ENCODE measurements around the gene IGFL4. TPM values are rescaled to one million over a fixed set of nuclear protein-coding genes. Genes with fewer than 3 reads are reported as not detected.
A peak's percentile ranks its signal among the peaks of the same experiment; 100 is the strongest.

Gene IGFL4
- total and polyA plus RNA-seq, 2 of the 8 experiments (the other 6 are each of a cell fraction or from before 2014, with no cell fraction given): 0.05 to 0.11 TPM

DNA sequence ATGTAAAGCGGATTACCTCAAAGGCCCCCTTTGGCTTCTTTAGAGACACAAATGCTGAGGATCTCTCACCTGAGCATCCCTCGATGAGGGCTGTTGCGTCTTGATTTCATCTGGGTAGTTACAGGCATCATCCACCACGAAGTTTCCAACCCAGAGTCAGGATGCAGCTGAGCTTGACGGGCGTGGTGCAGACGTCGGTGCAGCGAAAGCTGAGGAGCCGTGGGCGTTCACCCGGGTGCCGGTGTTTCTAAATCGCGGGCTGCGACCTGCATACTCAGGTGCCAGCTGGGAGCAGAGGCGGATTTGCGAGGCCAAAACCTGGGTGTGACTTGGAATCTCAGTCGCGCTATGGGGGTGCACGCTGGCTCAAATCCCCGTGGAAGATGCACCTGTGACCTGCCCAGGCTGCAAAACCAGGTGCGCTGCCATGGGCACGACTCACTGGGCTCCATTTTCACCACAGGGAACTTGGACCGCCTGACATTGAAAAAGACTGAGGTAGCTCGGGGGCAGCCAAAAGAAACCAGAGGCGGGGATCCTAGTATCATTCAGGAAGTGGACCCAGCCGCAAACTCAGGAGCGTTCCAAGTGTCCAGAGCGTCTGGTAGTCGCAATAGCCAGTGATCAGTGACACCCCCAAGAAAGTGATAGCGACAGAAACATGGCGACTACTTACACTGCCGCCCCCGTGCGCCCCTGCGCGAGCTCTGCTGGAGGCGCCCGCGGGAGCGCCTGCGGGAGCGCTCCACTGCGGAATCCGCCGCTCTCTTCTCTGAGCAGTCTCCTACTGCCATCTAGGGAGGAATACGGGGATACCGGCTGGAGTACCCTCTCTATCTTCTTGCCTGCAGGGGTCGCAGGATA lies 36.4 kb upstream of the IGFL4 start (continued):
- TF ChIP-seq EZH2 (IDR thresholded peaks at IDR 0.05; ENCODE audit: low read depth, low read length, severe bottlenecking) (no peak), SUZ12 (IDR thresholded peaks at IDR 0.05; ENCODE audit: low read length) (peak; percentile 41; the same call in 1 of the 2 replicates), CTBP2 (IDR thresholded peaks at IDR 0.05; ENCODE audit: borderline replicate concordance, insufficient read depth, insufficient read length, low read length) (peak; percentile 3), RBBP5 (IDR thresholded peaks at IDR 0.05; ENCODE audit: borderline replicate concordance, low read depth, low read length) (no peak), HDAC6 (IDR thresholded peaks at IDR 0.05; ENCODE audit: low read depth, low read length) (no peak), NANOG (IDR thresholded peaks at IDR 0.05; ENCODE audit: insufficient read depth, low read depth, low read length, poor library complexity, severe bottlenecking) (peak; percentile 12), TAF1 (IDR thresholded peaks at IDR 0.05; ENCODE audit: low read depth, low read length) (no peak), POLR2AphosphoS5 (IDR thresholded peaks at IDR 0.05; ENCODE audit: low read depth, low read length) (no peak), GABPA (IDR thresholded peaks at IDR 0.05; ENCODE audit: borderline replicate concordance, insufficient read depth, low read length) (no peak), BACH1 (IDR thresholded peaks at IDR 0.05; ENCODE audit: low read length) (no peak), YY1 (IDR thresholded peaks at IDR 0.05; ENCODE audit: low read depth, low read length) (peak; percentile 84)
- TF ChIP-seq, protein P1, sequence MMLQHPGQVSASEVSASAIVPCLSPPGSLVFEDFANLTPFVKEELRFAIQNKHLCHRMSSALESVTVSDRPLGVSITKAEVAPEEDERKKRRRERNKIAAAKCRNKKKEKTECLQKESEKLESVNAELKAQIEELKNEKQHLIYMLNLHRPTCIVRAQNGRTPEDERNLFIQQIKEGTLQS (IDR thresholded peaks at IDR 0.05; ENCODE audit: insufficient read depth, low read depth, low read length): no peak
- TF ChIP-seq, protein P2, sequence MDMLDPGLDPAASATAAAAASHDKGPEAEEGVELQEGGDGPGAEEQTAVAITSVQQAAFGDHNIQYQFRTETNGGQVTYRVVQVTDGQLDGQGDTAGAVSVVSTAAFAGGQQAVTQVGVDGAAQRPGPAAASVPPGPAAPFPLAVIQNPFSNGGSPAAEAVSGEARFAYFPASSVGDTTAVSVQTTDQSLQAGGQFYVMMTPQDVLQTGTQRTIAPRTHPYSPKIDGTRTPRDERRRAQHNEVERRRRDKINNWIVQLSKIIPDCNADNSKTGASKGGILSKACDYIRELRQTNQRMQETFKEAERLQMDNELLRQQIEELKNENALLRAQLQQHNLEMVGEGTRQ (IDR thresholded peaks at IDR 0.05; ENCODE audit: low read length): no peak
- TF ChIP-seq, protein P3, sequence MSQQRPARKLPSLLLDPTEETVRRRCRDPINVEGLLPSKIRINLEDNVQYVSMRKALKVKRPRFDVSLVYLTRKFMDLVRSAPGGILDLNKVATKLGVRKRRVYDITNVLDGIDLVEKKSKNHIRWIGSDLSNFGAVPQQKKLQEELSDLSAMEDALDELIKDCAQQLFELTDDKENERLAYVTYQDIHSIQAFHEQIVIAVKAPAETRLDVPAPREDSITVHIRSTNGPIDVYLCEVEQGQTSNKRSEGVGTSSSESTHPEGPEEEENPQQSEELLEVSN (IDR thresholded peaks at IDR 0.05): peak; percentile 12; the same call in 1 of the 2 replicates
- TF ChIP-seq, protein P4, sequence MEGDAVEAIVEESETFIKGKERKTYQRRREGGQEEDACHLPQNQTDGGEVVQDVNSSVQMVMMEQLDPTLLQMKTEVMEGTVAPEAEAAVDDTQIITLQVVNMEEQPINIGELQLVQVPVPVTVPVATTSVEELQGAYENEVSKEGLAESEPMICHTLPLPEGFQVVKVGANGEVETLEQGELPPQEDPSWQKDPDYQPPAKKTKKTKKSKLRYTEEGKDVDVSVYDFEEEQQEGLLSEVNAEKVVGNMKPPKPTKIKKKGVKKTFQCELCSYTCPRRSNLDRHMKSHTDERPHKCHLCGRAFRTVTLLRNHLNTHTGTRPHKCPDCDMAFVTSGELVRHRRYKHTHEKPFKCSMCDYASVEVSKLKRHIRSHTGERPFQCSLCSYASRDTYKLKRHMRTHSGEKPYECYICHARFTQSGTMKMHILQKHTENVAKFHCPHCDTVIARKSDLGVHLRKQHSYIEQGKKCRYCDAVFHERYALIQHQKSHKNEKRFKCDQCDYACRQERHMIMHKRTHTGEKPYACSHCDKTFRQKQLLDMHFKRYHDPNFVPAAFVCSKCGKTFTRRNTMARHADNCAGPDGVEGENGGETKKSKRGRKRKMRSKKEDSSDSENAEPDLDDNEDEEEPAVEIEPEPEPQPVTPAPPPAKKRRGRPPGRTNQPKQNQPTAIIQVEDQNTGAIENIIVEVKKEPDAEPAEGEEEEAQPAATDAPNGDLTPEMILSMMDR (IDR thresholded peaks at IDR 0.05; ENCODE audit: control extremely low read depth in 1 of 3, insufficient read depth in 1 of 3, low read depth in 1 of 3, low read length in 3 of 3): peak; percentile 85 to 100 (median 97)
